Stimulated activated CD4-positive, alpha-beta T cell treated with anti-CD3 and anti-CD28 coated beads, Interleukin-1b, Interleukin-23, amount 100 ng/mL, for 24 hours (primary cell): ENCODE results near the gene WNT4.

Experiments
- DNase-seq, 4 experiments: peaks; one replicate each; pipeline ENCODE4 v3.0.0-alpha.2; 2020; ENCODE audit warnings: low read depth in 4 of 4, low spot score in 1 of 4

The WNT4 gene

DNA sequence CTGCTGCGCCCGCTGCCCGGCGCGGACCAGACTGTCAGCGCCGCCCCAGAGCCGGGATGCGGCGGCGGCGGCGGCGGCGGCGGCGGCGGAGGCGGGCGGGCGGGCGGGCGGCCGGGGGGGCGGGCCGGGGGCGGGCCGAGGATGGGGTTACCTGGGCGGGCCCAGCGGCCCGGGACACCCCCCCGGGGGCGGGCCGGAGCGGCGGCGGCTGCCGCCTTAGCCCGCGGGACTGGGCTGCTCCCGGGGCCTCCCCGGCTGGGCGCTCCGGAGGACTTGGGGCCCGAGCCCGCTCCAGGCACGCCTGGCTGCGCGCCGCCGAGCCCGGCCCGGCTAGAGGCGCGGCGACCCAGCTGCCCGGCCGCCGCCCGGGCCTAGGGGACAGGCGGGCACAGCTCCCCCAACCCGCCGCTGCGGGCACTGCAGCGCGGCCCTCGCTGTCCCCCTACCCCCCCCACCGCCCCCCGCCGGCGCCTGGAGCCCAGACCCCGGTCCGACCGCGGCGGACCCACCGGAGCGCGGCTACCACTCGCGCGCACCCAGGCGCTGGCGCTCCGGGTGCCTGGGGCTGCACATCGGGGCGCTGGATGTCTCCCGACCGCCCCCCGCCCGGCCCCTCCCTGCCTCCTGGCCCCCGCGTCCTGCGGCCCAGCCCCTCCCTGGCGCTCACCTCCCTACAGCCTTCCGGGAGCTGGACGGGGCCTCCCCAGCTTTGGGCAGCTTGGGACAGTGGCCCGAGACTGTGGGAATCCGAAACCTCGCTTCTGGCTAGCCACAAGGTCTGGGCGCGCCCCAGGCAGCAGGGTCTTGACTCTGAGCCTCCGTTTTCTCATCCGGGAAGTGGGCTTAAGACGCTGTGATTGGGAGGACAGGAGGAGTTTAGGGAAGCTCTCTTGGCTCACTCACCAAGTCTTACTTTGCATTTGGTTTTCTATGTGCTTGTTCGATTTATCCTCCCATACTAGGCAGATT lies at the start of gene WNT4:
TSS of gene WNT4 (minus strand) at position 33 of the 969 bp plus-strand sequence. CDS start 175 bp downstream, outside the sequence.
- DNase-seq: no peak

GRCh38 chr1:22190731-22191130 lies 47.8 kb upstream of the WNT4 start:
- DNase-seq: no peak

- DNase-seq: no peak
Measured at GRCh38 chr1:22190251-22190650, 47.4 kb upstream of the WNT4 start.

GRCh38 chr1:22189619-22190018 lies 46.7 kb upstream of the WNT4 start:
- no peak for DNase-seq

GRCh38 chr1:22188914-22189313 lies 46.0 kb upstream of the WNT4 start:
- DNase-seq: no peak

DNA sequence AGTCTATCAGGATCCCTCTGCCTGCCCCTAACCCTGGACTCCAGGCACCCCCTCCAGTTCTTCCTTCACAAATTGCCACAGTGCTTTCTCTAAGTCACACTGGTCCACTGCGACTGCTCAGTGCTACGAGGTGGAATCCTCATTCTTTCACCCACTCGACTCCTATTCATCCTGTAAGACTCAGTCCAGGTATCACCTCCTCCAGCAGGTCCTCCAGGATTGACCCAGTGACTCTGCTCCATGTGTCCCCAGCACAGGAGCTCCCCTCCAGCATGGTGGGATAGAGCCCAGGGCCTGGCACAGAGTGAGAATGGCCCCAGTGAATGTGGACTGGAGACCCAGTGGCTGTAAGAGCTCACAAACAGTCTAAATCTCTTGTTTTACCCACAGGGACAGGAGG lies 45.5 kb upstream of the WNT4 start:
- no peak for DNase-seq

DNA sequence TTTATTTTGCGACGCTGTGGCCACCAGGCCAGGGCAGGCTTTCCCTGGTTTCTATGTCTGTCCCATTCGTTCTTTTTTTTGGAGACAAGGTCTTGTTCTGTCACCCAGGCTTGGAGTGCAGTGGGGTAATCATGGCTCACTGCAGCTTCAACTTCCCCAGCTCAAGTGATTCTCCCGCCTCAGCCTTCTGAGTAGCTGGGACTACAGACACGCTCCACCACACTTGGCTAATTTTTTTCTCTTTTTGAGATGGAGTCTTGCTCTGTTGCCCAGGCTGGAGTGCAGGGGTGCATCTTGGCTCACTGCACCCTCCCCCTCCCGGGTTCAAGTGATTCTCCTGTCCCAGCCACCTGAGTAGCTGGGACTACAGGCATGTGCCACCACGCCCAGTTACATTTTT lies 43.4 kb upstream of the WNT4 start:
- DNase-seq: no peak

GRCh38 chr1:22184892-22185612 lies 42.2 kb upstream of the WNT4 start:
- DNase-seq: no peak

DNA sequence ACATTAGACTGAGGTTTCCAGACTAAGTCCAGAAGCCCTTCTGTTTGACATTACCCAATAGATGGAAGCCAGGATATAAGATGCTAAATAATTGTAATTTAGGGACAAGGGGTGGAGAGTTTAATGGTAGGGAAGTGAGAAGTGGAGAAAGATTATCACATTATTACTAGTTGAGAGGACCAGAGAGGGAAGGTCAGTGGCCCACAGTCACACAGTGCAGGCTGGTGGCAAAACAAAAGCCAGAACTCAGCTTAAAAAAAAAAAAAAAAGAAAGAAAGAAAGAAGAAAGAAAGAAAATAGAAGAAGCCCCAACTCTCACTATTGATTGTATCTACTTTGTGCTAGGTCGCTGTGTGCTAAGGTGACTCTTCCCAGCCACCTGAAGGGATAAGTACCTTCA lies 41.6 kb upstream of the WNT4 start:
- DNase-seq: no peak

- DNase-seq: no peak
Measured at GRCh38 chr1:22182715-22183114, 39.8 kb upstream of the WNT4 start.

- no peak for DNase-seq
Measured at GRCh38 chr1:22179197-22179803, 36.4 kb upstream of the WNT4 start.

- peak in 2 of 4 experiments; percentile 2 to 28 for DNase-seq
Measured at GRCh38 chr1:22177354-22178003, 34.6 kb upstream of the WNT4 start.

DNA sequence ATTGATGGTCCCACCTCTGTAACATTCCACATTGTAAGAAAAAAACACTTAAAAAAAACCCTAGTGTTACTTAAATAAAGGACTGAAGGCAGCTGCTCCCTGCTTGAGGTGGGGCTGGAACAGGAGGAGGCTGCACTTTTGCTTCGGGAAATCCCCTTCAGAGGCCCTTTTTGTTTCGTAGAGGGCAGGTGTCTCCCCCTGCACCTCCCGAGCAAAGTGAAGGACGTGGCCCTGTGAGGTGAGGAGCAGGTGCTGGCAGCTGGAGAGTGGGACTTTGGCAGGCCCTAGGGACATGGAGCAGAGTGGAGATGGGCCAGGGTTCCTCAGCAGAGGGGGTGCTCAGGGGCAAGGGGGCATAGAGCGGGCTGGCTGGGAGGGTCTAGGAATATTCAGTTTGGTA lies 33.4 kb upstream of the WNT4 start:
- DNase-seq: peak in 2 of 4 experiments; percentile 20 to 23

DNA sequence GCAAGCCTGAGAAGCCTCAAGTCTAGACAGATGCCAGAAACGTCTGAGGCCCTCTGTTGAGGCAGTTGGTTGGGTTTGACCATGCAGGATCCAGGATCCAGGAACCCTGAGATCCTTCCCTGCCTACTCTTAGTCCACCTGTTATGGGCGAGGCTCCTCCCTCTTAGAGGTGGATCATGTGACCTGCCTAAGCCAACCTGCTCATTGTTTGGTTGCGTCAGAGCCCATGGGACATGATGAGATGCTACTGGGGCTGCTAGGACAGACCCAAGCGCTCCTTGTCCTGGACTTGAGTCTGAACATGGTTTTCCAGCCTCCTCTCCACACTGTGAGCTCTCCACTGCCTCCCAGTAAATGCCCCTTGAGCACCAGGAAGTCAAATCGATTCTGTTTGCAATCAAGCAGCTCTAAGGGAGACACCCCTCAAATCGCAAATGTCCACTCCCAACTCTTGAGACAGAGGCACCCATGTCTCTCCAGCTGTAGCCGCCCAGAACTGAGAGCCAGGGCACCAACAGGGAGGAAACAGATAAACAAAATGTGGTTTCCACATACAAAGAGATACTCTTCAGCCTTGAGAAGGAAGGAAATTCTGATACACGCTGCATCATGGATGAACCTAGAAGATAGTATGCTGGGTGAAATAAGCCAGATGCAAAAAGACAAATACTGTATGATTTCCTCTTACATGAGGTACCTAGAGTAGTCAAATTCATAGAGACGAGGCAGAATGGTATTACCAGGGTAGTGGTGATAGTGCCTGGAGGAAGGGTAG lies 31.7 kb upstream of the WNT4 start:
- DNase-seq: no peak

DNA sequence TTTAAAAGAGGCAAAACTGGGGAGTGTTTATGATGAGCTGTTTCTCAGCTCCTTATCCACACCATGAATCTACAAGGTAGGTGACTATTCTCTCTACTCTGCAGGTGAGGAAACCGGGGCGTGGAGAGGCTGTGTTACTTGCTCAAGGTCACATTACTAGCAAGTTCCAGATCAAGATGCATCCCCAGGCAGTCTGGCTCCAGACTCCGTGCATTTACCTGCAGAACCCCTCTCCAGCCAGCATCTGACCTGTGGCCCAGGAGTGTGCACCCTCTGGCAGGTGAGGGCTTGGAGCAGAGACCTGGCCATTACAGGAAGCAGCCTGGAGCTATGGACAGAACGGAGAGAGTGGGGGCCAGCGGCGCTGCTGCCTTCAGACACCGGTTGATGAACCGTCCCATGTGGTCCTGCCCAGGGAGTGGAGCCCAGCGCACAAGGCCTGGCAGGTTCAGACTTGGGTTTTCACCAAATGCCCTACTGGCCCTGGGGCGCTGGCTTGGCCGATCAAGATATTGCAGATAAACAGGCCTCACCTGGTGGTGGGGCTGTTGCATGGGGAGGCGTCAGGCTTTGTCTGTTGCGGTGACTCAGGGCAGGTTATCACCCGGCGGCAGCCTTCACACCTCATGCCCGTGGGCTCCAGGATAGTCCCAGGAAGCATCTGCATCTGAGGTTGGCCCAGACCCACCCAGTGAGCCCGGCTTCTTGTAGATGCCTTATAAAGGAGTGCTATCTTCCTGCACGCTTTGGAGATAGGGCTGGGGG lies 29.2 kb upstream of the WNT4 start:
- no peak for DNase-seq

- DNase-seq: no peak
Measured at GRCh38 chr1:22169816-22170215, 26.9 kb upstream of the WNT4 start.

DNA sequence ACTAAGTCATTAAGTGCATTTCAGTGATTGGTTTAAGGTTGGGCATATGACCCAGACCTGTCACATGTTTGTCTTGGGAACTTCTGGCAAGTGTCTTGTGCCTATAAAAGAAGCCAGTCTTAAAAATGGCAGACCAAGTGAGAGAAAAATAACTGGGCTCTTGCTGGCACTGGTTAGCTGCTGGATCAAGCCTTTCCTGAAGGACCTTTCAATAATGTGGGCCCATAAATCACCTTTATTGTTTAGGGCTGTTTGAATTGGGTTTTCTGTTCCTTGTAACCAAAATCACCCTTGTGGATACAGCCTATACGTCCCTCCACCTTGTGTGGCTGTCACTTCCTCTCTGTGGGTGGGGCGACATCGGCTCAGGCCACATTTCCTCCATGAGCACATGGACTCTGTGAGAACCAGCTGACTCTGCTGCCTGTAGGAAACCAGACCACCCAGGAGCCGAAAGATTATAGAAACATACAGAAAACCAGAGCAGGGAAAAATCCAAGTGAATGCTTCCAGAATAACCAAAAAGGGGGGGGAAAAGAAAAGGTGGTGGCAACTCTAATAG lies 25.6 kb upstream of the WNT4 start:
- DNase-seq: no peak

DNA sequence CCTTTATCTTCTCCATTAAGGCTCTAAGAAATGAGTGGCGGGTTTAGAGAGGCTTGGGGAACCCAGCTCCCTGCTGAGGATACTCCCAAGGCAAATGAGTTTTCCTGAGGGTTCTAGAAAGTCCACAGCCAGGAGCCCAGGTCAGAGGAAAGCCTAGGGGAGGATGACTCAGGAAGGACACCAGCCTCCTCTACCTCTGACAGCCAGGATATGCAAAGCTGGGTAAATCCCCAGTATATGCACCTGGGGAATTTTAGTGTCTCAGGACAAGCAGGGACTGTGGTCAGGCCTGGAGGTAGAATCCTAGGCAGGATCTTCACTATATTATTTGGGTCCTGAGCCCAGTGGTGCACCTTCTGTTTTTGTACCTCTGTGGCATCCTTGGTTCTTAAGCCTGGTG lies 23.5 kb upstream of the WNT4 start:
- DNase-seq: no peak
